Measurements from ENCODE around the gene TBX4.

The TBX4 gene

DNA sequence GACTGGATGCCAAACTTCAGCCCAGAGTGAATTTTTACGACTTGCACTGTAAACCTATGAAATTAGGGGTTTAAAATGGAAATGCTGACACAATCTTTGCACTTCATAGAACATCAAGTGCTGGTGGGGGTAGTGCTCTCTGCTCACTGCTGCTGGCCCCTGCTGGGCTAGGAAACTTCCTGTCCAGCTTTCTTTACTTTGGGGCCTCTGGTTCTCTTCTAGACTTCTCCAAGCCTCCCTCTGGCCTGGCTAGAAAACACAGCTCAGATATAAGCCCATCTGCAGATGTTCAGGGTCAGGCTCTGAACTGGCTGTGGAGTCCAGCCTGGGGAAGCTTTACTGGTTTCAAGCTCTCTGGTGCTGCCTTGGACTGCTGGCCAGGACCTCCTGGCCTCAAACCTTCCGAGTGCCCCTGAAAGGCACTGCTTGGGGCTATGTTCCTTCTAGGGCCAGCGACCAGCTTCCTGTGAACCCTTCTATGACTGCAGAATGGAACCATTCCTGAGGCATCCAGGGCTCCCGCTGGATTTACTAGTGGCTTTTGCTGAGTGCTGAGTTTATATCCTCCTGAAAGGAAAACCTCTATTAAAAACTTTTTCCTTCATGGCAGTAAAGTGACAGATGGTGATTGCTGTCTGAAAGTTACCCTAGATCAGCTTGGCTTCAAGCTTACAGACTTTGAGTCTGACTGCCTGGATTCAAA, 59.4 kb downstream of the TBX4 start:
- Histone ChIP-seq H3K79me2 (ENCODE audit: insufficient read depth, low read length) (no peaks in the 10 kb centered on the region), H3K27me3 (ENCODE audit: insufficient read depth, low read length, poor library complexity, severe bottlenecking) (no peaks in the 10 kb centered on the region), H4K20me1 (ENCODE audit: insufficient read depth, low read length, poor library complexity, severe bottlenecking) (no peaks in the 10 kb centered on the region), H3K4me1 (ENCODE audit: insufficient read depth, low read length, poor library complexity, severe bottlenecking) (peaks cover 11% of the 10 kb centered on the region), H3K4me3 (ENCODE audit: low read length, poor library complexity, severe bottlenecking) (no peak overlapping the region), H3F3A (ENCODE audit: low read depth) (no peaks in the 10 kb centered on the region), H3K9me2 (replicated peaks; ENCODE audit: low read depth, low read length) (no peaks in the 10 kb centered on the region), H3K9ac (ENCODE audit: low read depth, low read length, poor library complexity, severe bottlenecking) (no peak overlapping the region), H3K4me2 (ENCODE audit: low read depth, low read length, poor library complexity, severe bottlenecking) (no peak overlapping the region), H3K36me3 (ENCODE audit: insufficient read depth, low read length) (no peaks in the 10 kb centered on the region), H3K9me3 (ENCODE audit: insufficient read depth, low read depth, low read length) (no peaks in the 10 kb centered on the region), H2AFZ (ENCODE audit: low read length) (peak overlapping the region; percentile 72)
- TF ChIP-seq, protein P1, sequence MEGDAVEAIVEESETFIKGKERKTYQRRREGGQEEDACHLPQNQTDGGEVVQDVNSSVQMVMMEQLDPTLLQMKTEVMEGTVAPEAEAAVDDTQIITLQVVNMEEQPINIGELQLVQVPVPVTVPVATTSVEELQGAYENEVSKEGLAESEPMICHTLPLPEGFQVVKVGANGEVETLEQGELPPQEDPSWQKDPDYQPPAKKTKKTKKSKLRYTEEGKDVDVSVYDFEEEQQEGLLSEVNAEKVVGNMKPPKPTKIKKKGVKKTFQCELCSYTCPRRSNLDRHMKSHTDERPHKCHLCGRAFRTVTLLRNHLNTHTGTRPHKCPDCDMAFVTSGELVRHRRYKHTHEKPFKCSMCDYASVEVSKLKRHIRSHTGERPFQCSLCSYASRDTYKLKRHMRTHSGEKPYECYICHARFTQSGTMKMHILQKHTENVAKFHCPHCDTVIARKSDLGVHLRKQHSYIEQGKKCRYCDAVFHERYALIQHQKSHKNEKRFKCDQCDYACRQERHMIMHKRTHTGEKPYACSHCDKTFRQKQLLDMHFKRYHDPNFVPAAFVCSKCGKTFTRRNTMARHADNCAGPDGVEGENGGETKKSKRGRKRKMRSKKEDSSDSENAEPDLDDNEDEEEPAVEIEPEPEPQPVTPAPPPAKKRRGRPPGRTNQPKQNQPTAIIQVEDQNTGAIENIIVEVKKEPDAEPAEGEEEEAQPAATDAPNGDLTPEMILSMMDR (conservative IDR thresholded peaks at IDR 0.05; ENCODE audit: low read length) = no peak
- no peak for TF ChIP-seq EZH2phosphoT487 (IDR thresholded peaks at IDR 0.05; ENCODE audit: borderline replicate concordance)

GRCh38 chr17:61514491-61514890, 62.3 kb downstream of the TBX4 start:
- no peak overlapping the region for H2AFZ ChIP-seq (ENCODE audit: low read length)
- no peaks in the 10 kb centered on the region for H3K36me3 ChIP-seq (ENCODE audit: insufficient read depth, low read length)
- no peak overlapping the region for H3K9ac ChIP-seq (ENCODE audit: low read depth, low read length, poor library complexity, severe bottlenecking)
- no peaks in the 10 kb centered on the region for H3K79me2 ChIP-seq (ENCODE audit: insufficient read depth, low read length)
- H3K4me3 ChIP-seq (ENCODE audit: low read length, poor library complexity, severe bottlenecking) = no peak overlapping the region
- no peaks in the 10 kb centered on the region for H3K9me2 ChIP-seq (replicated peaks; ENCODE audit: low read depth, low read length)
- no peaks in the 10 kb centered on the region for H4K20me1 ChIP-seq (ENCODE audit: insufficient read depth, low read length, poor library complexity, severe bottlenecking)
- H3K27me3 ChIP-seq (ENCODE audit: insufficient read depth, low read length, poor library complexity, severe bottlenecking) = no peaks in the 10 kb centered on the region
- peaks cover 11% of the 10 kb centered on the region for H3K4me1 ChIP-seq (ENCODE audit: insufficient read depth, low read length, poor library complexity, severe bottlenecking)
- no peaks in the 10 kb centered on the region for H3K9me3 ChIP-seq (ENCODE audit: insufficient read depth, low read depth, low read length)
- no peaks in the 10 kb centered on the region for H3F3A ChIP-seq (ENCODE audit: low read depth)
- TF ChIP-seq EZH2phosphoT487 (IDR thresholded peaks at IDR 0.05; ENCODE audit: borderline replicate concordance) = no peak
- TF ChIP-seq, protein P1 (conservative IDR thresholded peaks at IDR 0.05; ENCODE audit: low read length) = no peak
- no peak overlapping the region for H3K4me2 ChIP-seq (ENCODE audit: low read depth, low read length, poor library complexity, severe bottlenecking)

DNA sequence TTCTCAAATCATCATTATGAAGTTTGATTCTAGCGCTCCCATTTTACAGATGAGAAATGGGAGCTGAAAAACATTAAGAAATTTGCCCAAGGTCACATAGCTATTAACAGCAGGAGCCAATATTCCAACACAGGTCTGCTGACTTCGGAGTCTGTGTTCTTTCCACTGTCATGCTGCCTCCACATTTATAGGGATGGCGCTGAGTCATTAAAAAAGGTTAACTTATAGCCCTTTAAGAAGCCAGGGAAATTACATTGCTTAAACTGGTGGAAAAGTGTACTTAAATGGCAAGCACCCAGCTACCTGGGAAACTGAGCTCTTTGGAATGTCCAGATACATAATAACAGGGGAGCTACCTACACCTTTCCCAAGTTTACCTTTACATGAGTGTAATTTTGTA, 65.0 kb downstream of the TBX4 start:
- Histone ChIP-seq H3K9ac (ENCODE audit: low read depth, low read length, poor library complexity, severe bottlenecking) (no peak overlapping the region), H3K4me1 (ENCODE audit: insufficient read depth, low read length, poor library complexity, severe bottlenecking) (no peaks in the 10 kb centered on the region), H3K9me3 (ENCODE audit: insufficient read depth, low read depth, low read length) (no peaks in the 10 kb centered on the region), H3K36me3 (ENCODE audit: insufficient read depth, low read length) (no peaks in the 10 kb centered on the region), H3K4me2 (ENCODE audit: low read depth, low read length, poor library complexity, severe bottlenecking) (no peak overlapping the region), H4K20me1 (ENCODE audit: insufficient read depth, low read length, poor library complexity, severe bottlenecking) (no peaks in the 10 kb centered on the region), H3K79me2 (ENCODE audit: insufficient read depth, low read length) (no peaks in the 10 kb centered on the region), H3F3A (ENCODE audit: low read depth) (no peaks in the 10 kb centered on the region), H3K4me3 (ENCODE audit: low read length, poor library complexity, severe bottlenecking) (no peak overlapping the region), H2AFZ (ENCODE audit: low read length) (no peak overlapping the region), H3K27me3 (ENCODE audit: insufficient read depth, low read length, poor library complexity, severe bottlenecking) (no peaks in the 10 kb centered on the region), H3K9me2 (replicated peaks; ENCODE audit: low read depth, low read length) (no peaks in the 10 kb centered on the region)
- TF ChIP-seq, protein P1 (conservative IDR thresholded peaks at IDR 0.05; ENCODE audit: low read length) = no peak
- TF ChIP-seq EZH2phosphoT487 (IDR thresholded peaks at IDR 0.05; ENCODE audit: borderline replicate concordance) = no peak
